ENCODE results near the gene CBLN2.

CBLN2 gene

GRCh38 chr18:72544092-72544886, at the start of gene CBLN2:
CBLN2 (minus strand) TSS chr18:72544342; CDS start chr18:72542160, 2,182 bp downstream.
- TF ChIP-seq CTCF (conservative IDR thresholded peaks at IDR 0.05) = peak; percentile 93
- no peak within 1 kb of the TSS for H3K27ac ChIP-seq

DNA sequence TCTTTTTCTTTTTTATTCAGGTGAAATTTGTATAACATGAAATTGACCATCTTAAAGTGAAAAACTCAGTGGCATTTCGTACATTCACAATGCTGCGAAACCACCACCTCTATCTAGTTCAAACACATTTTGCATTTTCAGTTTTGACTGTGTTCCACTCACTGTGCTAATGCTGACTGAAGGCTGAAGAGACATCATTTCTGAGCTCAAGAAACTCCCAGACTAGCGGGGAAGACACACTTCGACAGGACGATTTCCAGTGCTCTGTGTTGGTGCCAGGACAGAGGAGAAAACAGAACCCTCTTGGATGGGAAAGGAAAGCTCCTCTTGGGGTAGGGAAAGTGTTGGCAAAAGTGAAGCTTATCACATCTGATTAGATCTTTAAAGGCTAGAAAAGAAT, 44.2 kb upstream of the CBLN2 start:
- no peak overlapping the region for H3K27ac ChIP-seq
- TF ChIP-seq CTCF (conservative IDR thresholded peaks at IDR 0.05) = no peak

- H3K27ac ChIP-seq = no peak overlapping the region
- no peak for TF ChIP-seq CTCF (conservative IDR thresholded peaks at IDR 0.05)
These were observed 40.6 kb upstream of the CBLN2 start for GRCh38 chr18:72584787-72585186.

DNA sequence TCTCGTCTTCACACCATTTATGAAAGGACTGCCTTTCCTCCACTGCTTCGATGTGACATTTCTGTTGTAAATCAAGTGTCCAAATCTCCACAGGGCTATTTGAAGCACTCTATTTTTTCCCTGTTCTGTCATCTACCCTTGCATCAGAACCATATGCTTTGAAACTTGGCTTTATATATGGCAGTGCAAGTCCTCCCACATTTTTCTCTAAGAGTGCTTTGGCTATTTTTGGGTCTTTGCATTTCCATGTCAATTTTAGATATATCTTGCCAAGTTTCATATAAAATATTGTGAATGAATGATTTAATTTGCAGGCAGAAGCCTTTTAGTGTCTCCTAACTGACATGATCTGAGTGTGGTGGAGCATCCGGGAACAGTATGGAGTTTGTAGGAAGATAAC, 37.8 kb upstream of the CBLN2 start:
- TF ChIP-seq CTCF (conservative IDR thresholded peaks at IDR 0.05) = no peak
- H3K27ac ChIP-seq = no peak overlapping the region

DNA sequence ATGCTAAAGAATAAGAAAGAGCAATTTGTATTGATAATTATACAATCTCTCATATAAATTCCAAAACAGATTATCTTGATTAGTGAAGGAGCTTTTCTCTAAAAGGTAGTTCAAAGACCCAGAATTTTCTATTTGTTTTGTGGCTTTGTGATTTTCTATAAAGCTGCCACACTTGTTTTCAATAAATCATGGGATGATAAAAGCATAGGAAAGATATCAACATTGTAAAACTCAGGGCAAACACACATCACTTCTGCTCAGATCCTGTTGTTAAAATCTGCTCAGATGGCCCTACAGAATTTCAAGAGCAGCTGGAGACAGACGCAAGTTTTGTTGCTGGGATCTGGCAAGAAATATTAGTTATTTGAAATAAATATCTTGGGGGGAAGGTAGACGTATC, 28.8 kb upstream of the CBLN2 start:
- TF ChIP-seq CTCF (conservative IDR thresholded peaks at IDR 0.05) = no peak
- H3K27ac ChIP-seq = peak overlapping the region; percentile 73

DNA sequence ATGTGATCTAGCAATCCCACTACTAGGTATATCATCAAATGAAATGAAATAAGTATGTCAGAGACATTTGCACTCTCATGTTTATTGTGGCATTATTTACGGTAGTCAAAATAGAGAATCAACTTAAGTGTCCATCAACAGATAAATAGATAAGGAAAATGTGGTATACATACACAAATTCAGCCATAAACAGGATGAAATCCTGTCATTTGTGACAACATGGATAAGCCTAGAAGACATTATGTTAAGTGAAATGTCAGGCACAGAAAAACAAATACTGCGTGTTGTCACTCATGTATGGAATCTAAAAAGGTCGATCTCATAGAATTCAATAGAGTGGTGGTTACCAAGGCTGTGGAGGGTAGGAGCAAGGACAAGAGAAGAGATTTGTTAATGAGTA, 22.1 kb upstream of the CBLN2 start:
- H3K27ac ChIP-seq = no peak overlapping the region
- no peak for TF ChIP-seq CTCF (conservative IDR thresholded peaks at IDR 0.05)

DNA sequence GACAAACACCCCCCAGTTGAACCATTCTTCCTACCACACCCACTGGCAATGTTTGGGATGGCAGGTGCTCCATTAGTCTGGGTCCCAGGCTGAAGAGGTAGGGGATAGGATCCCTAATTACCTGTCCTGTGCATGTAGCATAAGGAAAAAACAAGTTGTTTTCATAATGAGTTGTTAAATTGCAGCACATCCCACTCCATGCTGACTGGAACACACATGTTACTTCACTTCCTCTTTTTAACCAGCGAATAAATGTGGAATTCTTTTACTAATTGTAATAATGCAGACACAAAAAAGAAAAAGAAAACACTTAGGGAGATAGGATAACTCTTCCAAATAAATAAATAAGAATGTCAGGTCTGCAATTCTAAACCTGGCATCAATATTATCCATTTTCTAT, 11.8 kb upstream of the CBLN2 start:
- H3K27ac ChIP-seq = no peak overlapping the region
- no peak for TF ChIP-seq CTCF (conservative IDR thresholded peaks at IDR 0.05)

Data from VCaP (cell line).